ENCODE results near the gene TSNAX.

DNA sequence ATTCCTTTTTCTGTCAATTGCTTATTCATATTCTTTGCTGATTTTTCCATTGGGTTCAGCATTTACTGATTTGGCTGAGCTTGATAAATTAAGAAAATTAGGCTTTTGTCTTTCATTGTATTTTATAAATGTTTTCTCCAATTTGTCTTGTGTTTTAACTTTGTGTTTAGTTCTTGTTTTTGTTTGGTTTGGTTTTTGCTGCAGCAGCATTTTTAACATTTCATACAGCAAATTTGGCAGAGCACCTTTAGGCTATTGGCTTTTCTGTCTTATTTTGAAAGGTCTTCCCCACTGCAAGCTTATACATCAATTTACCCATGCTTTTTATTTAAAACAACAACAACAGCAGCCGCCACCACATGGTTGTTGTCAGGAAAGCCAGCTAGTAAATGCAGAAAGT lies 64.3 kb downstream of the TSNAX start:
- TF ChIP-seq, protein P1, sequence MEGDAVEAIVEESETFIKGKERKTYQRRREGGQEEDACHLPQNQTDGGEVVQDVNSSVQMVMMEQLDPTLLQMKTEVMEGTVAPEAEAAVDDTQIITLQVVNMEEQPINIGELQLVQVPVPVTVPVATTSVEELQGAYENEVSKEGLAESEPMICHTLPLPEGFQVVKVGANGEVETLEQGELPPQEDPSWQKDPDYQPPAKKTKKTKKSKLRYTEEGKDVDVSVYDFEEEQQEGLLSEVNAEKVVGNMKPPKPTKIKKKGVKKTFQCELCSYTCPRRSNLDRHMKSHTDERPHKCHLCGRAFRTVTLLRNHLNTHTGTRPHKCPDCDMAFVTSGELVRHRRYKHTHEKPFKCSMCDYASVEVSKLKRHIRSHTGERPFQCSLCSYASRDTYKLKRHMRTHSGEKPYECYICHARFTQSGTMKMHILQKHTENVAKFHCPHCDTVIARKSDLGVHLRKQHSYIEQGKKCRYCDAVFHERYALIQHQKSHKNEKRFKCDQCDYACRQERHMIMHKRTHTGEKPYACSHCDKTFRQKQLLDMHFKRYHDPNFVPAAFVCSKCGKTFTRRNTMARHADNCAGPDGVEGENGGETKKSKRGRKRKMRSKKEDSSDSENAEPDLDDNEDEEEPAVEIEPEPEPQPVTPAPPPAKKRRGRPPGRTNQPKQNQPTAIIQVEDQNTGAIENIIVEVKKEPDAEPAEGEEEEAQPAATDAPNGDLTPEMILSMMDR (conservative IDR thresholded peaks at IDR 0.05; ENCODE audit: low read length): no peak
- no peak for TF ChIP-seq EZH2phosphoT487 (IDR thresholded peaks at IDR 0.05; ENCODE audit: borderline replicate concordance)
